Progenitor cell of endocrine pancreas (in vitro differentiated cells): ENCODE results near the gene DDN. TPM values are rescaled to one million over a fixed set of nuclear protein-coding genes. Genes with fewer than 3 reads are reported as not detected.

Experiments used
- DNase-seq: peaks from one replicate; pipeline ENCODE4 v3.0.0; 2021; ENCODE audit warnings: low spot score; ENCODE audit not compliant: unreplicated experiment
- H3K27ac Mint-ChIP-seq: 2 replicates; pipeline ENCODE4 v1.8.0; 2021; ENCODE audit warnings: mild to moderate bottlenecking, moderate library complexity, mixed read lengths
- H3K27me3 Mint-ChIP-seq: 2 replicates; pipeline ENCODE4 v1.8.0; 2021; ENCODE audit warnings: mixed read lengths
- H3K36me3 Mint-ChIP-seq: 2 replicates; pipeline ENCODE4 v1.8.0; 2022; ENCODE audit warnings: mixed read lengths; ENCODE audit not compliant: insufficient read depth
- H3K4me1 Mint-ChIP-seq: 2 replicates; pipeline ENCODE4 v1.8.0; 2021; ENCODE audit warnings: low read depth, mixed read lengths
- H3K4me3 Mint-ChIP-seq: 2 replicates; pipeline ENCODE4 v1.8.0; 2021; ENCODE audit warnings: low read depth, mild to moderate bottlenecking, moderate library complexity, mixed read lengths
- H3K9me3 Mint-ChIP-seq: 2 replicates; pipeline ENCODE4 v1.8.0; 2021; ENCODE audit warnings: low read depth, mixed read lengths
- total RNA-seq: library from RNA; stranded (reverse); gene quantifications from 2 replicates; pipeline ENCODE4 v1.2.1, GENCODE V29; 2021
- TF ChIP-seq, protein P1 (sequence below): fragments of 200-600 bp; sonication (generic); IDR thresholded peaks from one replicate; pipeline ENCODE4 v1.5.0; 2021; ENCODE audit warnings: antibody characterized with exemption, mild to moderate bottlenecking; ENCODE audit not compliant: unreplicated experiment

The DDN gene
- total RNA-seq, 1 donor from 2014 or later: 0.57 TPM

GRCh38 chr12:48996794-48997718 lies 2.1 kb downstream of the DDN start:
- Mint-ChIP-seq H3K9me3 (no peaks in the 10 kb centered on the region), H3K4me1 (peaks cover 5% of the 10 kb centered on the region), H3K36me3 (peaks cover 10% of the 10 kb centered on the region), H3K27ac (peak overlapping the region; percentile 22), H3K27me3 (peaks cover 73% of the 10 kb centered on the region), H3K4me3 (peak overlapping the region; percentile 41)
- TF ChIP-seq, protein P1, sequence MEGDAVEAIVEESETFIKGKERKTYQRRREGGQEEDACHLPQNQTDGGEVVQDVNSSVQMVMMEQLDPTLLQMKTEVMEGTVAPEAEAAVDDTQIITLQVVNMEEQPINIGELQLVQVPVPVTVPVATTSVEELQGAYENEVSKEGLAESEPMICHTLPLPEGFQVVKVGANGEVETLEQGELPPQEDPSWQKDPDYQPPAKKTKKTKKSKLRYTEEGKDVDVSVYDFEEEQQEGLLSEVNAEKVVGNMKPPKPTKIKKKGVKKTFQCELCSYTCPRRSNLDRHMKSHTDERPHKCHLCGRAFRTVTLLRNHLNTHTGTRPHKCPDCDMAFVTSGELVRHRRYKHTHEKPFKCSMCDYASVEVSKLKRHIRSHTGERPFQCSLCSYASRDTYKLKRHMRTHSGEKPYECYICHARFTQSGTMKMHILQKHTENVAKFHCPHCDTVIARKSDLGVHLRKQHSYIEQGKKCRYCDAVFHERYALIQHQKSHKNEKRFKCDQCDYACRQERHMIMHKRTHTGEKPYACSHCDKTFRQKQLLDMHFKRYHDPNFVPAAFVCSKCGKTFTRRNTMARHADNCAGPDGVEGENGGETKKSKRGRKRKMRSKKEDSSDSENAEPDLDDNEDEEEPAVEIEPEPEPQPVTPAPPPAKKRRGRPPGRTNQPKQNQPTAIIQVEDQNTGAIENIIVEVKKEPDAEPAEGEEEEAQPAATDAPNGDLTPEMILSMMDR: peak; percentile 73
- peak; percentile 62 for DNase-seq

GRCh38 chr12:48995086-48995879 lies 3.9 kb downstream of the DDN start:
- H3K27me3 Mint-ChIP-seq: peaks cover 71% of the 10 kb centered on the region
- TF ChIP-seq, protein P1: peak; percentile 77
- peaks cover 5% of the 10 kb centered on the region for H3K4me1 Mint-ChIP-seq
- H3K36me3 Mint-ChIP-seq: peaks cover under 1% of the 10 kb centered on the region
- DNase-seq: peak; percentile 75
- peak overlapping the region; percentile 25 for H3K4me3 Mint-ChIP-seq
- H3K27ac Mint-ChIP-seq: peak overlapping the region; percentile 49
- no peaks in the 10 kb centered on the region for H3K9me3 Mint-ChIP-seq

DNA sequence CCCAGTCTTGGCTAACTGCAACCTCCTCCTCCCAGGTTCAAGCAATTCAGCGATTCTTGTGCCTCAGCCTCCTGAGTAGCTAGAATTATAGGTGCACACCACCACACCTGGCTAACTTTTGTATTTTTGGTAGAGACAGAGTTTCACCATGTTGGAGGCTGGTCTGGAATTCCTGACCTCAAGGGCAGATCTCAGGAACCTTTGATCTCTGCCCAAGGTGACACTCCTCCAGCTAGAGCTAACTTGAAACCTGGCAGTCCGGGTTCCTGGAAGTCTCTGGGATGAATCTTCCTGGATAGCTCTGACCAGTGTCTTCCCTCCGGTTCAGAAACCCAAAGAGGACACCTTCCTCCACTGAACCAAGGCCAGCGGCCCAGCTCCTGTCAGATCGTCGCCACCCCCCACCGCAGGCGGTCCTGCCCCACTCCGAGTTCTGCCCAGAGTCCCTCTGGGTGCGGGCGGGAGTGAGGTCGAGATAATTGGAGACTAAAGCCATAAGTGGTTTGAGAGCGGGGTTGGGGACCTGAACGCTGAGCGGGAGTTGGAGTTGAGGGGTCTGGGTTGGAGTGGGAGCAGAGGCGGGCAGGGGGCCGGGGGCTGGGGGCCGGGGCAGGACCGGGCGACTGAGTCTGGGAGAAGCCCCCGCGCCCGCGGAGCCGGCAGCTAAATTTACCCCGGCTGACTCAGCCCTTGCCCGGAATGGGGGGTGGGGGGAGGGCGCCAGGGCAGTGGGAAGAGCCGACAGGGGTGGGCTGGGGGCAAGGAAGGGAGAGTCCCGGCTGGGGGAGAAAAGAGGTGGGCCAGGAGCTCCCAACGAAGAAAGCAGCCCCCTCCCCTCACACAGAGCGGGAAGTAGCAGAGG lies 4.7 kb downstream of the DDN start:
- peaks cover 2% of the 10 kb centered on the region for H3K4me1 Mint-ChIP-seq
- TF ChIP-seq, protein P1: no peak
- peak overlapping the region; percentile 49 for H3K27ac Mint-ChIP-seq
- no peaks in the 10 kb centered on the region for H3K36me3 Mint-ChIP-seq
- H3K4me3 Mint-ChIP-seq: no peak overlapping the region
- DNase-seq: no peak
- H3K27me3 Mint-ChIP-seq: peaks cover 66% of the 10 kb centered on the region
- H3K9me3 Mint-ChIP-seq: no peaks in the 10 kb centered on the region

GRCh38 chr12:48993787-48994186 lies 5.4 kb downstream of the DDN start:
- H3K27ac Mint-ChIP-seq: no peak overlapping the region
- no peaks in the 10 kb centered on the region for H3K4me1 Mint-ChIP-seq
- no peak overlapping the region for H3K4me3 Mint-ChIP-seq
- TF ChIP-seq, protein P1: no peak
- no peaks in the 10 kb centered on the region for H3K36me3 Mint-ChIP-seq
- no peak for DNase-seq
- peaks cover 70% of the 10 kb centered on the region for H3K27me3 Mint-ChIP-seq
- H3K9me3 Mint-ChIP-seq: no peaks in the 10 kb centered on the region
